WTC11 (cell line): ENCODE data around the gene ITPKA. TPM values are rescaled to one million over a fixed set of nuclear protein-coding genes. Genes with fewer than 3 reads are reported as not detected.

ENCODE experiments used
- ATAC-seq: fragments of 200-7000 bp; cut with Tn5 transposase; 2 replicates; pipeline ENCODE4 v1.10.0; 2021; ENCODE audit warnings: mild to moderate bottlenecking, moderate library complexity
- CTCF ChIA-PET: fragments of 300-600 bp; sonication (Branson Sonifier 250); formaldehyde crosslinking; loops from one replicate; lab custom pipeline; 2021; ENCODE audit warnings: antibody characterized with exemption; lab: Charles Lee
- POLR2A ChIA-PET: fragments of 350-600 bp; sonication (Branson Sonifier 250); formaldehyde crosslinking; loops from one replicate; lab custom pipeline; 2021; ENCODE audit warnings: antibody characterized with exemption; lab: Charles Lee
- DNase-seq: peaks from one replicate; pipeline ENCODE4 v3.0.0; 2021; ENCODE audit warnings: low spot score
- H3K27ac Mint-ChIP-seq: 2 replicates; pipeline ENCODE4 v1.8.0; 2021; ENCODE audit warnings: mixed read lengths
- H3K27me3 Mint-ChIP-seq: 2 replicates; pipeline ENCODE4 v1.8.0; 2021; ENCODE audit warnings: low read depth, mild to moderate bottlenecking, moderate library complexity, mixed read lengths
- H3K36me3 Mint-ChIP-seq: 2 replicates; pipeline ENCODE4 v1.8.0; 2021; ENCODE audit warnings: mixed read lengths
- H3K4me1 Mint-ChIP-seq: 2 replicates; pipeline ENCODE4 v1.8.0; 2022; ENCODE audit warnings: mixed read lengths
- H3K4me3 Mint-ChIP-seq: 2 replicates; pipeline ENCODE4 v1.8.0; 2021; ENCODE audit warnings: mild to moderate bottlenecking, moderate library complexity, mixed read lengths
- H3K9me3 Mint-ChIP-seq: 2 replicates; pipeline ENCODE4 v1.8.0; 2021; ENCODE audit warnings: mixed read lengths
- CDX4 ChIP-seq: fragments of 250-450 bp; sonication (Bioruptor Pico); IDR thresholded peaks from 2 replicates; pipeline ENCODE4 v1.9.0; 2021; ENCODE audit warnings: moderate library complexity, mild to moderate bottlenecking, inconsistent platforms, borderline replicate concordance
- ESRRA ChIP-seq: sonication (generic); formaldehyde crosslinking; IDR thresholded peaks from 2 replicates; pipeline ENCODE4 v1.8.1; 2022; ENCODE audit warnings: mild to moderate bottlenecking, missing genetic modification reagents, borderline replicate concordance
- GRHL2 ChIP-seq: fragments of 250-450 bp; sonication (Bioruptor Pico); IDR thresholded peaks from 2 replicates; pipeline ENCODE4 v1.8.0; 2022; ENCODE audit warnings: mild to moderate bottlenecking, moderate library complexity; ENCODE audit not compliant: insufficient replicate concordance, severe bottlenecking
- GTF2I ChIP-seq: fragments of 250-450 bp; sonication (Bioruptor Pico); conservative IDR thresholded peaks from 2 replicates; pipeline ENCODE4 v1.4.0; 2021; ENCODE audit warnings: mild to moderate bottlenecking
- MAX ChIP-seq: sonication (generic); formaldehyde crosslinking; IDR thresholded peaks from 2 replicates; pipeline ENCODE4 v1.8.0; 2022; ENCODE audit warnings: mild to moderate bottlenecking, missing genetic modification reagents
- MXD4 ChIP-seq: fragments of 250-450 bp; sonication (Bioruptor Pico); IDR thresholded peaks from 2 replicates; pipeline ENCODE4 v1.8.0; 2021; ENCODE audit warnings: mild to moderate bottlenecking, moderate library complexity, borderline replicate concordance
- NFE2L1 ChIP-seq: sonication (generic); formaldehyde crosslinking; IDR thresholded peaks from 2 replicates; pipeline ENCODE4 v1.8.1; 2023; ENCODE audit warnings: missing genetic modification reagents
- OVOL2 ChIP-seq: fragments of 250-450 bp; sonication (Bioruptor Pico); IDR thresholded peaks from 2 replicates; pipeline ENCODE4 v1.9.0; 2021; ENCODE audit warnings: mild to moderate bottlenecking, borderline replicate concordance
- PRDM15 ChIP-seq: sonication (generic); formaldehyde crosslinking; IDR thresholded peaks from 2 replicates; pipeline ENCODE4 v1.8.0; 2022; ENCODE audit warnings: missing genetic modification reagents
- RELA ChIP-seq: sonication (generic); formaldehyde crosslinking; IDR thresholded peaks from 2 replicates; pipeline ENCODE4 v1.8.1; 2022; ENCODE audit warnings: missing genetic modification reagents, mild to moderate bottlenecking, borderline replicate concordance
- SOX15 ChIP-seq: fragments of 250-450 bp; sonication (Bioruptor Pico); IDR thresholded peaks from 2 replicates; pipeline ENCODE4 v1.9.0; 2021; ENCODE audit warnings: mild to moderate bottlenecking
- SP1 ChIP-seq: sonication (generic); formaldehyde crosslinking; conservative IDR thresholded peaks from 2 replicates; pipeline ENCODE4 v1.8.1; 2022; ENCODE audit warnings: missing genetic modification reagents
- STAT6 ChIP-seq: sonication (generic); formaldehyde crosslinking; conservative IDR thresholded peaks from 2 replicates; pipeline ENCODE4 v1.8.1; 2023; ENCODE audit warnings: mild to moderate bottlenecking, low read depth, missing genetic modification reagents, moderate library complexity
- ZBTB43 ChIP-seq: sonication (generic); formaldehyde crosslinking; IDR thresholded peaks from 2 replicates; pipeline ENCODE4 v1.8.1; 2023; ENCODE audit warnings: mild to moderate bottlenecking, missing genetic modification reagents
- ZMAT4 ChIP-seq: fragments of 250-450 bp; sonication (Bioruptor Pico); IDR thresholded peaks from 2 replicates; pipeline ENCODE4 v1.9.0; 2021; ENCODE audit warnings: mild to moderate bottlenecking
- ZNF281 ChIP-seq: sonication (generic); formaldehyde crosslinking; IDR thresholded peaks from 2 replicates; pipeline ENCODE4 v1.8.0; 2023; ENCODE audit warnings: mild to moderate bottlenecking, missing genetic modification reagents
- ZNF317 ChIP-seq: sonication (generic); formaldehyde crosslinking; IDR thresholded peaks from 2 replicates; pipeline ENCODE4 v1.8.1; 2023; ENCODE audit warnings: low read depth, mild to moderate bottlenecking, moderate library complexity, missing genetic modification reagents, borderline replicate concordance
- ZNF416 ChIP-seq: fragments of 250-450 bp; sonication (Bioruptor Pico); IDR thresholded peaks from 2 replicates; pipeline ENCODE4 v1.9.0; 2021; ENCODE audit warnings: mild to moderate bottlenecking, inconsistent platforms
- ZNF512 ChIP-seq: sonication (generic); formaldehyde crosslinking; IDR thresholded peaks from 2 replicates; pipeline ENCODE4 v1.8.1; 2022; ENCODE audit warnings: missing genetic modification reagents, borderline replicate concordance
- ZNF671 ChIP-seq: fragments of 250-450 bp; sonication (Bioruptor Pico); IDR thresholded peaks from 2 replicates; pipeline ENCODE4 v1.8.0; 2021; ENCODE audit warnings: mild to moderate bottlenecking
- total RNA-seq: library from RNA; stranded (reverse); gene quantifications from 3 replicates; pipeline ENCODE4 v1.2.3, GENCODE V29; 2021

ITPKA gene
- total RNA-seq, 1 experiment from 2014 or later, result 1.2 TPM

GRCh38 chr15:41510728-41511127, 17.1 kb downstream of the ITPKA start (continued):
- no peak for TF ChIP-seq PRDM15 (CRISPR knock-in tag)
- TF ChIP-seq ZNF281 (CRISPR knock-in tag), result no peak
- no peak for TF ChIP-seq ZMAT4 (CRISPR knock-in tag)
- TF ChIP-seq ZNF317 (CRISPR knock-in tag), result no peak
- TF ChIP-seq MAX (CRISPR knock-in tag), result no peak
- no peak for TF ChIP-seq RELA (CRISPR knock-in tag)
- no peak for TF ChIP-seq ESRRA (CRISPR knock-in tag)
- TF ChIP-seq OVOL2, result no peak

- ChIA-PET POLR2A (no interaction called here), CTCF (interaction anchor here (1.0 to 1.5 kb wide), 6 partner anchors 11 to 262 kb away, joined by 3 to 6 read pairs (median 4); partner anchors contain the start of genes ITPKA and MAPKBP1)
- Mint-ChIP-seq H3K4me3 (peak overlapping the region; percentile 20; the same call in 1 of the 2 replicates), H3K9me3 (no peaks in the 10 kb centered on the region), H3K36me3 (peaks cover 2% of the 10 kb centered on the region), H3K27me3 (peaks cover 84% of the 10 kb centered on the region), H3K4me1 (peaks cover 18% of the 10 kb centered on the region), H3K27ac (no peak overlapping the region)
- ATAC-seq (peak; percentile 21), DNase-seq (peak; percentile 53)
- TF ChIP-seq GRHL2 (CRISPR knock-in tag) (no peak), SP1 (CRISPR knock-in tag) (0 out of 2 replicates have a peak, but pooled peaks have one; percentile 3), ZBTB43 (CRISPR knock-in tag) (no peak), ZNF512 (CRISPR knock-in tag) (no peak), MXD4 (CRISPR knock-in tag) (no peak), ZNF416 (CRISPR knock-in tag) (no peak), CDX4 (no peak), GTF2I (CRISPR knock-in tag) (no peak), ESRRA (CRISPR knock-in tag) (no peak), NFE2L1 (no peak), SOX15 (CRISPR knock-in tag) (no peak), STAT6 (CRISPR knock-in tag) (no peak), ZNF671 (CRISPR knock-in tag) (no peak)
These were observed 17.7 kb downstream of the ITPKA start for GRCh38 chr15:41511331-41511898.
